ENCODE data around the gene PLA2G7. TPM values are rescaled to one million over a fixed set of nuclear protein-coding genes. Genes with fewer than 3 reads are reported as not detected.

Gene PLA2G7
- total RNA-seq, 2 donors from 2014 or later, result not detected

Other genes with a start within 250 kb of the PLA2G7 start
- gene RCAN2, start 243.9 kb downstream of the PLA2G7 start, total RNA-seq, result 1 to 10 TPM in 1 of 2 donors, under 1 TPM in 1; 0.55 to 7.6 TPM
- not detected for gene CYP39A1, start 82.6 kb downstream of the PLA2G7 start, total RNA-seq
- gene SLC25A27, start 82.4 kb downstream of the PLA2G7 start, total RNA-seq, result 1 to 10 TPM in 1 of 2 donors, not detected in 1; 1.0 TPM
- gene TDRD6, start 47.5 kb downstream of the PLA2G7 start, total RNA-seq, result not detected
- gene ANKRD66, start 11.6 kb upstream of the PLA2G7 start, total RNA-seq, result not detected
- gene MEP1A, start 58.0 kb upstream of the PLA2G7 start, total RNA-seq, result not detected
- gene ADGRF5, start 186.6 kb upstream of the PLA2G7 start, total RNA-seq, result not detected